KBM-7 (cell line): ENCODE measurements around the gene MAGI3.
"Not testable (repeated sequence)": the region's sequence is repeated elsewhere in the genome, so short reads cannot be mapped to it uniquely, and the experiment has no call there.

Experiments used
- DNase-seq: peaks from one replicate; pipeline ENCODE4 v3.0.0-alpha.2; 2015
- in situ Hi-C: fragments of 300-500 bp; cut with MboI; formaldehyde crosslinking; loops from 2 replicates; pipeline ENCODE4 v1.14.3; 2020; ENCODE audit warnings: low sequenced_read_pairs, low pct_unique_long_range_greater_than_20kb, mixed read lengths

Gene MAGI3

GRCh38 chr1:113493533-113493932 lies 103.2 kb downstream of the MAGI3 start:
- in situ Hi-C loops: no loop called here
- no peak for DNase-seq

DNA sequence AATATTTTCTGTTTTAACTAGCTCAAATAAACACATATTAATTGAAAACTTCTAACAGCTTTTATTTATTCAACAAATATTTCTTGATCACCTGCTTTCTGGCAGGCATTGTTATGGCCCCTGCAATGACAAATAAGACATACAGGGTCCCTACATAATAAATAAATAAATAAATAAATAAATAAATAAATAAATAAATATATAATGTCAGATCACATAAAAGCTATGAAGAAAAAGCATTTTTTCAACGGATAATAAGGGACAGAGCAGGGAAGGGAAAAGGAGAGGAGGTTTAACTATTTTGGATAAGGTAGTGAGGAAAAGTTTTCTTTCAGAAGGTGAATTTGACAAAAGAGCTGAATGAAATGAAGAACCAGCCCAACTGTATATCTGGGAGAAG lies 115.0 kb downstream of the MAGI3 start:
- in situ Hi-C loops: no loop called here
- no peak for DNase-seq

DNA sequence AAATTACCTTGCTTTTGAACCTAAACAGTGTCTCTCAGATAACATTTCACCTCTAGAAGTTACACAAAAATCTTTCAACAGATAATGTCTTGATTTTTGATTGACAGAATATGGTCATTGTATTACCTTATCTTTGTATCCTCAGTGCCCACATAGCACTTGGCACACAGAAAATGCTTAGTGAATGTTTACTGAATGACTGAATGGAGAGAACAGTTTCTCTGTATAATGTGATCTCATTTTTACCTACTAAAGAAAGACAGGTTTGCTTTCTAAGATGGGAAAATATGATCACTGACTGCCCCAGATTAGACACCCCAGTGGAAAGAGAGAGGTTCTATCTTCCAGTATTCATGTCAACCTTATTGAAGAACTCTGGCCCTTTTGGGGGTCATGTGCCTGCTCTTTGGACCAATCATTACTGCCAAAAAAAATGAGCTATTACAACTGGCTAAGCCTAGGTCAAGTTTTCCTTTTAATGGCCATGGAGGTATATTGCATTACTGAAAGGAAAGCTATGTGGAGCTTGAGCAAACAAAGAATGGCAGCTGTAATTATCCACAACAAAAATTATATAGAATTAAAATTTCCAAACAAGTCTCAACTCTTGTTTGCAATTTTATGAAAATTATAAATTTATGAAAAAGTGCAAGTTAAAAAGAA lies 117.4 kb downstream of the MAGI3 start:
- in situ Hi-C loops: no loop called here
- no peak for DNase-seq

DNA sequence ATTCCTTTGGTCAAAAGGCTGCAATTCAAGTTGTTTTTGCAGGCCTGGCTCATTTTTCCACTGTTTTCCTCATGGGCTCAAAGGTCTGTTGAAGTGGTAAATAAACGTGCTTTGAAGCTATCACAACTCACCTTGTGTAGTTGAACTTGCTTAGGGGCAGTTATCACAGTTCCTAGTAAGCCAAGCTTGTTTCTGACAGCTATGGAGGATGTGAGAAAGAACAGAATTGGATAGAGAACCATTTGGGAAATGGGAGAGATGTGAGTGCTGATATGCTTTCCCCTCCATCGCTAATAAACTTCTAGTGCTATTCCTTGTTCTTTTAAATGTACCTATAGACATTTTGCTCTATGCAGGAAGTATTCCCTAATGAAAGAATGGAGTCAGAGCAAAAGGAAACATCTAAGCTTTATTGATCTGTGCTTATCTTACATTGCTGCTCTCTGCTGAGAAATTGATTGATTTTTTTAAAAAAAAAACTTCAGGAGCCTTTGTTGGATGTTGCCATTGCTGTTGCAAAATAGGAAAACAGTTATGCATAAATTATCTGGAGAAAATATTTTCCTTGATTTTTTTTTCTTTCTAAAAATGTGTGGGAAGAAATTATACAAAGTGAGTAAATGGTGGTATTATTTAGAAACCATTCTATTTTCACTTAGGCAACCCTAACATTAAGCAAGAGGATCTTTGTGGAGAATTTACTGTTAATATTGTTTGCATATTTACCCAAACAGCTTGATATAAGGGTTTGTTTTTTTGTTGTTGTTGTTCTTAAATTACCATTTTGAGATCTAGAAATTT lies 118.2 kb downstream of the MAGI3 start:
- no peak for DNase-seq
- in situ Hi-C loops: no loop called here

DNA sequence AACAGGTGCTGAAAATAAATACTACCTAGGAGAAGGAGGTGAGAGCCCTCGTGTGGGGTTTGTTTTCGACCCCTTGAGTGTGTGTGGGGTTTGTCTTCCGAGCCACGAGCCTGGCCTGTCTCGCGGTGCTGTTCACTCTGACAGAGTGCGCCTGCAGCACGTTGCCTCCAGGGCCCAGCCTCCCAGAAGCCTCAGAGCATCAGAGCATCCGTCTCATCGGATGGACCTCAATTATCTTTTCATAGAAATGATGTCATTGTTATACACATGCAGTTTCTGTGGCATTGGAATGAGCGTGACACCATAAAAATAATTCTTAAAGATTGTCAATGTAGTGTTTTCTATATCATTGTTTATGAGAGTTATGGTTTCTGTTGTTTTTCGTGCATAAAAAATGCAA lies 119.5 kb downstream of the MAGI3 start:
- in situ Hi-C loops, DNase-seq: not testable (repeated sequence)

DNA sequence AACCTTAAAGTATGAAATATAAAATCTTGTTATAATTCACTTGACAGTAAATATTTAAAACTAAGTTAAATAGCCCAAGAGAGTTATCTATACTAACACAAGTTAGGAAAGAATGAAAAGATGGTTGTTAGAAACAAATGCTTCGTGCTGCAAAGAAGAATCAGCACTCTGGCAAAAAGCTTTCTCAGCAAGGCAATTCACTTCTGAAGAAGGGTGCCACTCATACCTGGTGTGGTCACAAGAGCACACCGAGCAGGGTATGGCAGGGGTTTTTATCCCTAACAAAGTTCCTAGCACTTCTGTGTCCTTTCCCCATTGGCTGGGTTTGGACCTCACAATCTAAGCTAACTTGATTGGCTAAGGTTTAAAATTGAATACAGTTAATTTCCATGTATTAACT lies 121.0 kb downstream of the MAGI3 start:
- in situ Hi-C loops: no loop called here
- no peak for DNase-seq

DNA sequence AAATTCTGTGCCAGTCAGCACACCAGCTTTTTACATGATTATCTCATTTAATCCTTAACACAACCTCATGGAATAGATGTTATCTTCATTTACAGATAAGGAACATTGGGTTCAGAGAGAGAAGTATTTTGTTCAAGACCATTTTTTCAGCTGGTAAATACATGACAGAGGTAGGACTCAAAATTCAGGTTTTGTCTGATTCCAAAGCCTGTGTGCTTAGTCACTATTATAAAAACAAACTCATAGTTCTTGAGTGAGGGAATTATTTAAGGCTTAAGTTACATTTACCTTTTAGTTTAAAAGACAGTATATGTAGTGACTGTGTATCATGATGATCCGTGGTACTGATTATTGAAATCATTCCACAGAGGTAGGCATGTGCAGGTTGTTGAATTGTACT lies 125.2 kb downstream of the MAGI3 start:
- in situ Hi-C loops: no loop called here
- no peak for DNase-seq

- DNase-seq: no peak
- in situ Hi-C loops: no loop called here
These were observed 127.0 kb downstream of the MAGI3 start for GRCh38 chr1:113517346-113517745.

- peak; percentile 37 for DNase-seq
- in situ Hi-C loops: no loop called here
These were observed 127.7 kb downstream of the MAGI3 start for GRCh38 chr1:113517983-113518382.

DNA sequence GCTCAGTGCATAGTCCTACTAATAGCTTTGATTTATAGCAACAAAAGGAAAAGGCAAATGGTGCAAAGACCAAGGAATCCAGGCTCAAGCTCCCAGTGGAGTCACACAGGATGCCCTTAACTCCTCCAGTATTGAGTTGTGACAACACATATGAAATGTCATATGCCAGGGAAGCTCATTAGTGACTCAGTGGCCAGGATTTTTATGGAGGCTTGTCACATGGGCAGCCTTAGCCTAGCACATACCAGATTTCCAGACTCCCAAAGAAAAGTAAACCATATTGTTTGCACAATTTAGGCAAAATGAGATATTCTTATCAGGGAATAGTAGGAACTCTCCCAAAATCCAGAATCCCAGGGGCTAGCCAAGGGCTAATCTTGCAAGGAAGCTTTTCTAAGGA lies 129.2 kb downstream of the MAGI3 start:
- in situ Hi-C loops: no loop called here
- DNase-seq: no peak

DNA sequence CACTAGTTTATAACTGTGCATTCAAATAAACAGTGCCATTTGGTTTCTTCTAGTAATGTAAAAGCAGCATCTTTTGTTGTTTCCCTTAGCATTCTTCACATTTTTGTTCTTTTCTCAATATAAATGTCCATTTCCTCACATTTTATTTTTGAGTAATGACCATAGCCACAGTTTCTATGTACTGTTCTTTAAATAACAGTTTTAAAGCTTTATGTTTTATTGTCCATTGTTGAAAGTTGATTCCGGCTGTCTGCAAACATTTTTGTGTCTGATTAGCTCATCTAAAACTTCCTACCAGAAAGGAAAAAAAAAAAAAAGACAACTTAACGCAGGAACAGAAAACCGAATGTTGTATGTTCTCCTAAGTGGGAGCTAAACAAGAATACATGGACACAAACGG lies 139.7 kb downstream of the MAGI3 start:
- in situ Hi-C loops: no loop called here
- DNase-seq: no peak

DNA sequence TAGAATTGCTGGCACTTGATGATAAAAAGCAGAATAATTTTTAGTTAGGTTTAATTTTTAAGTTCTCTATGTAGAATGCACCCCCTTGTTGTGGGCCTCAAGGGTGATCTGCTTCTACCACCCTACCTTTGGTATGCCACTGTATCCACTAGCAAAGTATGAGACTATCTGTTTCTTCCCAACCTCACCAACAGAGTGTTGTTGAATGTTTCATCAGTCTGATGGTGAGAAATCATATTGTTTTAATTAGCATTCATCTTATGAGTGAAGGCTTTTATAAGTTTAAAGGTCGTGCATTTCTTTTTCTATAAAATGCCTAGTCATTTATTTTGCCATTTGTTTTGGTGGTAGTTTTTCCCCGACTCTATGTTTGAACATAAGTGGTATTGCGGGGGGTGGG lies 141.0 kb downstream of the MAGI3 start:
- in situ Hi-C loops: no loop called here
- DNase-seq: no peak

DNA sequence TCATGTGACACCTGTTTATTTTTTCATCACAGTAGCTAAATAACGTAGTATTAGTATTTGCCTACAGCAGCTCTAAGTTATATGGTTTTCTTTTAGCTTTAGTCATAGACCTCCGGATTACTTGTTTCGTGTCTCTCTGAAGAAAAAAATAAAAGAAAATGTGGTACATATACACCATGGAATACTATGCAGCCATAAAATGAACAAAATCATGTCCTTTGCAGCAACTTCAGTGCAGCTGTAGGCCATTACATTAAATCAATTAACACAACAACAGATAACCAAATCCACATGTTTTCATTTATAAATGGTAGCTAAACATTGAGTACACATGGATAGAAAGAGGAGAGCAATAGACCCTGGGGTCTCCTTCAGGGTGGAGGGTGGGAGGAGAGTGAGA lies 142.7 kb downstream of the MAGI3 start:
- DNase-seq: no peak
- in situ Hi-C loops: no loop called here

GRCh38 chr1:113534130-113534817 lies 144.0 kb downstream of the MAGI3 start:
- in situ Hi-C loops: no loop called here
- DNase-seq: no peak

GRCh38 chr1:113534875-113535274 lies 144.6 kb downstream of the MAGI3 start:
- in situ Hi-C loops: no loop called here
- DNase-seq: no peak

DNA sequence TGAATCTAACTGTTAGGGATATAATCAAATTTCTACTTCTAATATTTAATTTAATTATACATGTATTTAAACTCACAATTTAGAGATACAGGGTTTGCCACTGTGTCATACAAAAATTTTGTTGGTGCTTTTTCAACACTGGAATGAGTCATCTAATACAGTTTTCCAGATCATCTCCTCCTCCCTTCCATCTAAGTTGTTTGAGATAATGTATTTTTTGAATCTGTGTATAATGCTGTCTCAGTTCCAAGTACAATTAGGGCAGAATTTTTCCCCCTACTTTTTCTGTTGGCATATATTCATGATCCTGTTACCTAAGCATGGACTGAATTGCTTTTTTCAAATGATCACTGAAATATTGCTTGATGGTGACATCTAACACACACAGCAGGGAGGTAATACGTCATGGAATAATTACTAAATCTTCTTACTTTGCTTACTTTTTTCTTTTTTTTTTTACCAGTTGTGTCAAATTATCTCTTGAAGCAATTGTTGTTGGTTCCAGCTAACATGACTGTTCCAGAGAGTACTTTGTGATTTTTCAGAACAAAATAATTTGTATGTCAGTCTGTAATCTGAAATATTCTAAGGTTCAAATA lies 146.0 kb downstream of the MAGI3 start:
- in situ Hi-C loops: no loop called here
- DNase-seq: no peak

- in situ Hi-C loops: no loop called here
- DNase-seq: no peak
These were observed 147.9 kb downstream of the MAGI3 start for GRCh38 chr1:113538225-113538624.

- DNase-seq: no peak
- in situ Hi-C loops: no loop called here
These were observed 150.0 kb downstream of the MAGI3 start for GRCh38 chr1:113540335-113540734.

DNA sequence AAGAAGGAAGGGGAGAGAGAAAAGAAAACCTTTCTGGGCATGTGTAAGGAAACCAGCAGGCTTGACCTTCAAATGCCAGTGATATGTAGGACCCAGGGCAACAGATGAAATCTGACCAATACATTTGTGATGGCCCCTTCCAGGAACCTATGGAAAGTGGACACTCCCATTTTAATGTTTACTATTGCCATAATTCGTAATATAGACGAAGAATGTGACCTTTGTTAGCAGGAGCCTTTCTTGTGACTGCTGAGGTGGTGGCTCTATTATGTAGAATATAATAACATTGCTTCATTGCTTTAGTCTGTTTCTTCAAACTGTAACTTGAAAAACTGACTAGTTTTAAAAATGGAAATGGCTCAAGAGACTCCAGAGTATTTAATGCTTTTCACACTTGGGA lies 150.8 kb downstream of the MAGI3 start:
- in situ Hi-C loops: no loop called here

DNA sequence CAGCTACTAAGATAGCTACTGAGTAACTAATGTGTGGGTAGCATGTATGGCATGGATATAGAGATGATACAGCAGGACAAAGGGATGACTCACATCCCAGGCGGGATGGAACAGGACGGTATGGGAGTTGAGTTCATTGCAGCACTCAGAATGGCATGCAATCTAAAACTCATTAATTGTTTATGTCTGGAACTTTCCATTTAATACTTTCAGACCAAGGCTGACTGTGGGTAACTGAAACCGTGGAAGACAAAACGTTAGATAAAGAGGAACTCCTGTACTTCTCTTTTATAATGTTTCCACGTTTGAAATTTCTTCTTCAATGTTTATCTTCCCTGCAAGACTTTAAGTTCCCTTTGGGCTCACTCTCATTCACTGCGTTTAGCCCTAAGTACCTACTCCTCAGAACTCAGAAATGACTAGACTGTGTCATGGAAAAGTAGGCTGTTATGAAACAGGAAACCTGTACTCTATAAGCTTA lies 151.9 kb downstream of the MAGI3 start:
- DNase-seq: peak; percentile 59
- in situ Hi-C loops: no loop called here

More for the DNA sequence above, 150.8 kb downstream of the MAGI3 start:
- DNase-seq: no peak
